BLaER1 (cell line): Measurements from ENCODE around the gene ARHGAP26.

Source experiments
- H3K27ac ChIP-seq: shearing (Covaris generic); formaldehyde crosslinking; 2 replicates; pipeline ENCODE4 v1.8.1; 2022
- H3K27me3 ChIP-seq: shearing (Covaris generic); formaldehyde crosslinking; 2 replicates; pipeline ENCODE4 v1.8.1; 2022
- H3K36me3 ChIP-seq: shearing (Covaris generic); formaldehyde crosslinking; 2 replicates; pipeline ENCODE4 v1.8.1; 2022
- H3K4me1 ChIP-seq: shearing (Covaris generic); formaldehyde crosslinking; 2 replicates; pipeline ENCODE4 v1.8.1; 2022
- H3K4me2 ChIP-seq: shearing (Covaris generic); formaldehyde crosslinking; 2 replicates; pipeline ENCODE4 v1.8.1; 2022
- H3K4me3 ChIP-seq: shearing (Covaris generic); formaldehyde crosslinking; 2 replicates; pipeline ENCODE4 v1.8.1; 2022
- H3K9ac ChIP-seq: shearing (Covaris generic); formaldehyde crosslinking; 2 replicates; pipeline ENCODE4 v1.8.1; 2022
- H3K9me3 ChIP-seq: shearing (Covaris generic); formaldehyde crosslinking; 2 replicates; pipeline ENCODE4 v1.8.1; 2022
- H4K20me1 ChIP-seq: shearing (Covaris generic); formaldehyde crosslinking; 2 replicates; pipeline ENCODE4 v1.8.1; 2022
- Cebpa-rat ChIP-seq: shearing (Covaris generic); IDR thresholded peaks from 2 replicates; pipeline ENCODE4 v1.8.1; 2022

The ARHGAP26 gene

GRCh38 chr5:143191720-143192119 is 421.5 kb downstream of the ARHGAP26 start:
- Histone ChIP-seq H4K20me1 (no peaks in the 10 kb centered on the region), H3K4me1 (no peaks in the 10 kb centered on the region), H3K4me3 (no peak overlapping the region), H3K9ac (no peak overlapping the region), H3K4me2 (no peak overlapping the region), H3K36me3 (no peaks in the 10 kb centered on the region), H3K27ac (no peak overlapping the region), H3K27me3 (no peaks in the 10 kb centered on the region), H3K9me3 (peaks cover 16% of the 10 kb centered on the region)
- no peak for TF ChIP-seq Cebpa-rat

GRCh38 chr5:143192191-143192900 is 422.2 kb downstream of the ARHGAP26 start:
- no peak overlapping the region for H3K27ac ChIP-seq

GRCh38 chr5:143194206-143194605 is 424.0 kb downstream of the ARHGAP26 start:
- no peak for TF ChIP-seq Cebpa-rat
- Histone ChIP-seq H3K9me3 (peaks cover 28% of the 10 kb centered on the region), H3K36me3 (no peaks in the 10 kb centered on the region; the same call in 1 of the 2 replicates), H3K4me3 (no peak overlapping the region), H3K4me2 (no peak overlapping the region), H3K9ac (no peak overlapping the region), H3K27me3 (no peaks in the 10 kb centered on the region), H3K4me1 (no peaks in the 10 kb centered on the region), H3K27ac (no peak overlapping the region), H4K20me1 (no peaks in the 10 kb centered on the region)

More at GRCh38 chr5:143192191-143192900, 422.2 kb downstream of the ARHGAP26 start:
- Histone ChIP-seq H3K4me2 (no peak overlapping the region), H4K20me1 (no peaks in the 10 kb centered on the region), H3K36me3 (no peaks in the 10 kb centered on the region; the same call in 1 of the 2 replicates), H3K27me3 (no peaks in the 10 kb centered on the region), H3K9ac (no peak overlapping the region), H3K9me3 (peaks cover 20% of the 10 kb centered on the region), H3K4me1 (no peaks in the 10 kb centered on the region), H3K4me3 (no peak overlapping the region)
- TF ChIP-seq Cebpa-rat: no peak

- Histone ChIP-seq H4K20me1 (no peaks in the 10 kb centered on the region), H3K9ac (no peak overlapping the region), H3K4me3 (no peak overlapping the region), H3K9me3 (peaks cover 27% of the 10 kb centered on the region), H3K27me3 (no peaks in the 10 kb centered on the region), H3K36me3 (no peaks in the 10 kb centered on the region; the same call in 1 of the 2 replicates), H3K27ac (no peak overlapping the region), H3K4me2 (no peak overlapping the region), H3K4me1 (no peaks in the 10 kb centered on the region)
- no peak for TF ChIP-seq Cebpa-rat
Measured at GRCh38 chr5:143194713-143195112, 424.5 kb downstream of the ARHGAP26 start.

GRCh38 chr5:143195491-143195890 is 425.3 kb downstream of the ARHGAP26 start:
- Histone ChIP-seq H4K20me1 (no peaks in the 10 kb centered on the region), H3K27ac (no peak overlapping the region), H3K9ac (no peak overlapping the region), H3K9me3 (peaks cover 19% of the 10 kb centered on the region), H3K27me3 (no peaks in the 10 kb centered on the region), H3K4me2 (no peak overlapping the region), H3K4me3 (no peak overlapping the region), H3K36me3 (no peaks in the 10 kb centered on the region; the same call in 1 of the 2 replicates), H3K4me1 (no peaks in the 10 kb centered on the region)
- TF ChIP-seq Cebpa-rat: no peak

GRCh38 chr5:143196601-143197259 is 426.6 kb downstream of the ARHGAP26 start:
- peaks cover 15% of the 10 kb centered on the region for H3K9me3 ChIP-seq
- H3K27ac ChIP-seq: no peak overlapping the region
- no peak for TF ChIP-seq Cebpa-rat
- no peaks in the 10 kb centered on the region for H3K4me1 ChIP-seq
- no peaks in the 10 kb centered on the region for H4K20me1 ChIP-seq
- no peak overlapping the region for H3K4me2 ChIP-seq
- H3K4me3 ChIP-seq: no peak overlapping the region
- no peak overlapping the region for H3K9ac ChIP-seq
- no peaks in the 10 kb centered on the region for H3K27me3 ChIP-seq
- no peaks in the 10 kb centered on the region; the same call in 1 of the 2 replicates for H3K36me3 ChIP-seq

- no peak for TF ChIP-seq Cebpa-rat
- Histone ChIP-seq H4K20me1 (no peaks in the 10 kb centered on the region), H3K4me1 (no peaks in the 10 kb centered on the region), H3K9me3 (peaks cover 17% of the 10 kb centered on the region), H3K4me3 (no peak overlapping the region), H3K9ac (no peak overlapping the region), H3K27ac (no peak overlapping the region), H3K27me3 (no peaks in the 10 kb centered on the region), H3K4me2 (no peak overlapping the region), H3K36me3 (no peaks in the 10 kb centered on the region; the same call in 1 of the 2 replicates)
Measured at GRCh38 chr5:143197260-143197656, 427.1 kb downstream of the ARHGAP26 start.

- no peak overlapping the region for H3K4me2 ChIP-seq
- H3K4me3 ChIP-seq: no peak overlapping the region
- no peak overlapping the region for H3K27ac ChIP-seq
- peaks cover 22% of the 10 kb centered on the region for H3K9me3 ChIP-seq
- no peaks in the 10 kb centered on the region for H3K27me3 ChIP-seq
- no peak overlapping the region for H3K9ac ChIP-seq
- no peaks in the 10 kb centered on the region; the same call in 1 of the 2 replicates for H3K36me3 ChIP-seq
- no peaks in the 10 kb centered on the region for H4K20me1 ChIP-seq
- no peak for TF ChIP-seq Cebpa-rat
- H3K4me1 ChIP-seq: no peaks in the 10 kb centered on the region
Measured at GRCh38 chr5:143198332-143198731, 428.2 kb downstream of the ARHGAP26 start.

- Histone ChIP-seq H3K36me3 (no peaks in the 10 kb centered on the region; the same call in 1 of the 2 replicates), H3K4me1 (no peaks in the 10 kb centered on the region), H3K27ac (no peak overlapping the region), H3K4me2 (no peak overlapping the region), H3K4me3 (no peak overlapping the region), H3K9me3 (peaks cover 22% of the 10 kb centered on the region), H3K9ac (no peak overlapping the region), H4K20me1 (no peaks in the 10 kb centered on the region), H3K27me3 (no peaks in the 10 kb centered on the region)
- TF ChIP-seq Cebpa-rat: no peak
Measured at GRCh38 chr5:143199161-143199560, 429.0 kb downstream of the ARHGAP26 start.

- H4K20me1 ChIP-seq: no peaks in the 10 kb centered on the region
- no peaks in the 10 kb centered on the region for H3K27me3 ChIP-seq
- no peak overlapping the region for H3K9ac ChIP-seq
- H3K4me1 ChIP-seq: no peaks in the 10 kb centered on the region
- H3K4me3 ChIP-seq: no peak overlapping the region
- no peak for TF ChIP-seq Cebpa-rat
- peaks cover 22% of the 10 kb centered on the region for H3K9me3 ChIP-seq
- no peak overlapping the region for H3K27ac ChIP-seq
- H3K4me2 ChIP-seq: no peak overlapping the region
- no peaks in the 10 kb centered on the region; the same call in 1 of the 2 replicates for H3K36me3 ChIP-seq
Measured at GRCh38 chr5:143199843-143200242, 429.7 kb downstream of the ARHGAP26 start.
